ENCODE results near the gene CAPN14. TPM values are rescaled to one million over a fixed set of nuclear protein-coding genes. Genes with fewer than 3 reads are reported as not detected.

Gene CAPN14
- total RNA-seq, 1 experiment from 2014 or later = not detected

DNA sequence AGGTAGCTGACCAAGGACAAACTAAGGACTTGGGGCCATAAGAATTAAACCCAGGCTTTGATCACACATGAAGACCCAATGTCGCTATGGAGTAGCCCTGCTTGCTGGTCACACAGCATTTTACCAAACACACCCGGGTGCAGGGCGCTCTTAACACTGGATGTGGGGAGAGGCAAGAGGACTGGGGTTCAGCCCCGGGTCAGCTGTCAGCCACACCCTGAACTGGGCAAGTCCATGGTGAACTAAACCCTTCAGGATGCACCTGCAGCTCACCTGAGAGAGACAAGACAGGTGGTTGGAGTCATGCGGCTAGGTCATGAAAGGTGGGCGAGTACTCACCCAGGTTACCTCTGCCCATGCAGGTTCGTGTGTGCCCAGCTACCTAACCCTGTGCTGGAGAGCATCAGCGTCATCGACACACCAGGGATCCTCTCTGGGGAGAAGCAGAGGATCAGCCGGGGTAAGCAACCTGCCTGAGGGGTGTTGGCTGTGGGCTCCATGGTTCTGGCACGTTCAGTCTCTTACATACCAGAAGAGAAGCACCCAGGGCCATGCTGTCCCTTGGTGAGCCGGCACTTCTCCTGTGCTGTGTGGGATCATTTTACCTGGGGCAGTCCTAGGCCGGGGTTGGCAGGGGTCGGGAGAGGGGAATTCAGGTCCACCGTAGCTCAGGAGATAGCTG is 31.8 kb upstream of the CAPN14 start:
- no peaks in the 10 kb centered on the region for H3K4me1 Mint-ChIP-seq (ENCODE audit: insufficient read depth, unreplicated experiment)
- CTCF ChIA-PET = interaction anchor here (0.6 kb wide), 1 partner anchor 16 kb away, joined by 3 read pairs; no protein-coding TSS in a partner anchor
- TF ChIP-seq CTCF (IDR thresholded peaks at IDR 0.05; ENCODE audit: unreplicated experiment) = no peak
- H3K27ac Mint-ChIP-seq (ENCODE audit: low read depth, unreplicated experiment) = no peak overlapping the region
- intact Hi-C loops (cut with micrococcal nuclease) = no loop called here
- H3K27me3 Mint-ChIP-seq (ENCODE audit: insufficient read depth, unreplicated experiment) = no peaks in the 10 kb centered on the region
- POLR2A ChIA-PET = no interaction called here
- no peak for DNase-seq (ENCODE audit: unreplicated experiment)
- no peaks in the 10 kb centered on the region for H3K36me3 Mint-ChIP-seq (ENCODE audit: insufficient read depth, unreplicated experiment)
- no peak overlapping the region for H3K4me3 Mint-ChIP-seq (ENCODE audit: unreplicated experiment)
- BruUV-seq (replicated peaks) = no TSS peak
- no peaks in the 10 kb centered on the region for H3K9me3 Mint-ChIP-seq (ENCODE audit: unreplicated experiment)

DNA sequence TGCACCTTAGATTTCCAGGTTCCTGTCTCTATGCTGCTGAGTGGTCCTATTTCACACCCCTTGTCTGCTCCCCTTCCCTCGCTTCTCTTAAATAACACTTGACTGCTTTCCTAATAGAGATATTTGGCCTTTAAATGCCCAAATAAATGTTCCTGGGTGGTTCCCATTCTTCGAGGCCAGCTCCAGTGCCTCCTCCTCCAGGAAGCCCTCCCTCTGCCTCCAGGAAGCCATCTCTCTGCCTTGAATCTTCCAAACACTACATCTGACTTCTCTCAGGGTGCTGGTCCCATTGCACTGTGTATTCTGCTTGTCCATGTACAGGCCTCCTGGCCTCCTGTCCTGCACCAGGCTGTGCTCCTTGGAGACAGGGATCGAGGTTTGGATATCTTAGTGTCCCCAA is 30.8 kb upstream of the CAPN14 start:
- Mint-ChIP-seq H3K4me3 (ENCODE audit: unreplicated experiment) (no peak overlapping the region), H3K27me3 (ENCODE audit: insufficient read depth, unreplicated experiment) (no peaks in the 10 kb centered on the region), H3K9me3 (ENCODE audit: unreplicated experiment) (no peaks in the 10 kb centered on the region), H3K27ac (ENCODE audit: low read depth, unreplicated experiment) (no peak overlapping the region), H3K36me3 (ENCODE audit: insufficient read depth, unreplicated experiment) (no peaks in the 10 kb centered on the region), H3K4me1 (ENCODE audit: insufficient read depth, unreplicated experiment) (no peaks in the 10 kb centered on the region)
- no peak for TF ChIP-seq CTCF (IDR thresholded peaks at IDR 0.05; ENCODE audit: unreplicated experiment)
- no peak for DNase-seq (ENCODE audit: unreplicated experiment)
- POLR2A ChIA-PET = no interaction called here
- intact Hi-C loops (cut with micrococcal nuclease) = no loop called here
- CTCF ChIA-PET = no interaction called here
- BruUV-seq (replicated peaks) = no TSS peak

DNA sequence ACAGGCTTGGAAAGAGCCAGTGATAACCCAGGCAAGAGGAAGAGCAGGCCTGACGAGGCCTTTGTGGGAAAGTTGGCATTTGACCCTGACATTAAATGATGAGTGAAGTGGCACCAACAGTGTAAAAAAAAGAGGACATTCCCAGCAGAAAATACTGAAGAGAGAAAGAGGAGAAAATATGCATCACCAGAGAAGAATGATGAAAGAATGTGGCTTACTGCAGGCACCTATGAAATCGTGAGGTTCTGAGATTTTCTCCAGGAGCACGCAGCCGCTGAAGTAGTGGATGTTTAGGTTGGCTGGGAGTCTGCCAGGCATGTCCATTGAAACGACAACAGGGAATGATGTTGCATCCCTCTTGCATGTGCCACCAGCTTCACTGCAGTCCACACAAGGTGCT is 30.4 kb upstream of the CAPN14 start:
- BruUV-seq (replicated peaks) = no TSS peak
- Mint-ChIP-seq H3K4me1 (ENCODE audit: insufficient read depth, unreplicated experiment) (no peaks in the 10 kb centered on the region), H3K36me3 (ENCODE audit: insufficient read depth, unreplicated experiment) (no peaks in the 10 kb centered on the region), H3K9me3 (ENCODE audit: unreplicated experiment) (no peaks in the 10 kb centered on the region), H3K4me3 (ENCODE audit: unreplicated experiment) (no peak overlapping the region), H3K27ac (ENCODE audit: low read depth, unreplicated experiment) (no peak overlapping the region), H3K27me3 (ENCODE audit: insufficient read depth, unreplicated experiment) (no peaks in the 10 kb centered on the region)
- POLR2A ChIA-PET = no interaction called here
- intact Hi-C loops (cut with micrococcal nuclease) = no loop called here
- no peak for DNase-seq (ENCODE audit: unreplicated experiment)
- CTCF ChIA-PET = no interaction called here
- no peak for TF ChIP-seq CTCF (IDR thresholded peaks at IDR 0.05; ENCODE audit: unreplicated experiment)

- Mint-ChIP-seq H3K9me3 (ENCODE audit: unreplicated experiment) (no peaks in the 10 kb centered on the region), H3K27me3 (ENCODE audit: insufficient read depth, unreplicated experiment) (no peaks in the 10 kb centered on the region), H3K36me3 (ENCODE audit: insufficient read depth, unreplicated experiment) (no peaks in the 10 kb centered on the region), H3K4me1 (ENCODE audit: insufficient read depth, unreplicated experiment) (no peaks in the 10 kb centered on the region), H3K4me3 (ENCODE audit: unreplicated experiment) (no peak overlapping the region), H3K27ac (ENCODE audit: low read depth, unreplicated experiment) (no peak overlapping the region)
- no TSS peak for BruUV-seq (replicated peaks)
- POLR2A ChIA-PET = no interaction called here
- TF ChIP-seq CTCF (IDR thresholded peaks at IDR 0.05; ENCODE audit: unreplicated experiment) = no peak
- CTCF ChIA-PET = no interaction called here
- no peak for DNase-seq (ENCODE audit: unreplicated experiment)
- intact Hi-C loops (cut with micrococcal nuclease) = no loop called here
These were observed 29.0 kb upstream of the CAPN14 start for GRCh38 chr2:31246184-31246852.

All from MCF 10A (cell line).